ENCODE results near the gene TMEM132A. TPM values are rescaled to one million over a fixed set of nuclear protein-coding genes. Genes with fewer than 3 reads are reported as not detected.

The TMEM132A gene
- polyA plus RNA-seq, 2 of the 4 experiments (the other 2 are of a cell fraction): 18.1 to 88.0 TPM

DNA sequence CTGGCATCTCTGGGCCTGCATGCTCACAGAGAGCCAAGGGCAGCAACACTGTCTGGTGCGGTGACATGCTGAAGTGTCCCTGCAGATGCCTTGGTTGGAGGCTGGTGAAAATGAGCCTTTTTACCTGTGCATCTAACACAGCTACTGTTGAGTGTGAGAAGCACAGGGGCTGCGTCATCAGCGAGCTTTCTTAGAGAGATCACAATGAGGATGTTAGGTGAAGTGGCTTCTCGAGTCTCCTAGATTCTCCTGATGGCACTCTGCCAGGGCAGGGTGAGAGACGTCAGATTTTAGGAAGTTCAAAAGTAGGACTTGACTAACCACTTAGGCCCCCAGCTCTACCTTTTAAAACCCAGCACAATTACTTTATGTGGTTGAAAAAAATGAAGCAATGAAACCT is 31.3 kb downstream of the TMEM132A start:
- no peaks in the 10 kb centered on the region for H3K4me1 ChIP-seq
- FAIRE-seq (no peak), ATAC-seq (no peak), DNase-seq (ENCODE audit: low read depth in 1 of 2, low spot score in 1 of 2) (no peak)
- 38% methylated on average over 5 of the region's 5 CpGs for WGBS (ENCODE audit: missing lambda C conversion rate)
- ChIA-PET CTCF (interaction anchor here (1.5 to 2.2 kb wide), 3 partner anchors 9 to 40 kb away, joined by 3 to 5 read pairs (median 5); no protein-coding TSS in a partner anchor), POLR2A (no interaction called here)
- TF ChIP-seq RAD21 (conservative IDR thresholded peaks at IDR 0.05 in 1 of 2, IDR thresholded peaks at IDR 0.05 in 1 of 2) (no peak), RFX5 (IDR thresholded peaks at IDR 0.05) (no peak), FOSL2 (IDR thresholded peaks at IDR 0.05) (no peak), FOSL2 (CRISPR knock-in tag; IDR thresholded peaks at IDR 0.05) (no peak), FOXS1 (CRISPR knock-in tag; IDR thresholded peaks at IDR 0.05) (no peak), ZFP36 (IDR thresholded peaks at IDR 0.05; ENCODE audit: borderline replicate concordance, partially characterized antibody) (no peak), ZSCAN20 (CRISPR knock-in tag; IDR thresholded peaks at IDR 0.05) (no peak)
- TF ChIP-seq, protein P1, sequence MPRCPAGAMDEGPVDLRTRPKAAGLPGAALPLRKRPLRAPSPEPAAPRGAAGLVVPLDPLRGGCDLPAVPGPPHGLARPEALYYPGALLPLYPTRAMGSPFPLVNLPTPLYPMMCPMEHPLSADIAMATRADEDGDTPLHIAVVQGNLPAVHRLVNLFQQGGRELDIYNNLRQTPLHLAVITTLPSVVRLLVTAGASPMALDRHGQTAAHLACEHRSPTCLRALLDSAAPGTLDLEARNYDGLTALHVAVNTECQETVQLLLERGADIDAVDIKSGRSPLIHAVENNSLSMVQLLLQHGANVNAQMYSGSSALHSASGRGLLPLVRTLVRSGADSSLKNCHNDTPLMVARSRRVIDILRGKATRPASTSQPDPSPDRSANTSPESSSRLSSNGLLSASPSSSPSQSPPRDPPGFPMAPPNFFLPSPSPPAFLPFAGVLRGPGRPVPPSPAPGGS (IDR thresholded peaks at IDR 0.05): no peak
- TF ChIP-seq, protein P2, sequence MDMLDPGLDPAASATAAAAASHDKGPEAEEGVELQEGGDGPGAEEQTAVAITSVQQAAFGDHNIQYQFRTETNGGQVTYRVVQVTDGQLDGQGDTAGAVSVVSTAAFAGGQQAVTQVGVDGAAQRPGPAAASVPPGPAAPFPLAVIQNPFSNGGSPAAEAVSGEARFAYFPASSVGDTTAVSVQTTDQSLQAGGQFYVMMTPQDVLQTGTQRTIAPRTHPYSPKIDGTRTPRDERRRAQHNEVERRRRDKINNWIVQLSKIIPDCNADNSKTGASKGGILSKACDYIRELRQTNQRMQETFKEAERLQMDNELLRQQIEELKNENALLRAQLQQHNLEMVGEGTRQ (IDR thresholded peaks at IDR 0.05): no peak
- no peaks in the 10 kb centered on the region for H3K9me3 ChIP-seq
- H3K4me2 ChIP-seq: no peak overlapping the region
- no peak overlapping the region for H3K27ac ChIP-seq
- no peak overlapping the region for H3K4me3 ChIP-seq

DNA sequence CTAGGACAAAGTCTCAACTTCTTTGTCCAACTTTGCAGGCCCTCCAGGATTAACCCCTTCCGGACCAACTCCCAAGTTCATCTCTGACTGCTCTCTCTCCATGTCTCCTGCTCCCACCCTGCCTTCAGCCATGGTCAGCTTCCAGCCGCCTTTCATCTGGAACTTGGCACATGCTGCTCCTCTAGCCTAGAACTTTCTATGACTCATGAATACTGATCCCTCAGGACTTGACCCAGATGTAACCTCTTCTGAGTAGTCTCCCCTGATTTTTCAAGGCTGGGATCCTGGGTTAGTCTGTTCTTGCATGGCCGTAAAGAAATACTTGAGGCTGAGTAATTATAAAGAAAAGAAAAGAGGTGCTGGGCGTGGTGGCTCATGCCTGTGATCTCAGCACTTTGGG is 32.9 kb downstream of the TMEM132A start:
- WGBS (ENCODE audit: missing lambda C conversion rate): 59% methylated on average over 4 of the region's 4 CpGs
- no peak for DNase-seq (ENCODE audit: low read depth in 1 of 2, low spot score in 1 of 2)
- POLR2A ChIA-PET: no interaction called here

DNA sequence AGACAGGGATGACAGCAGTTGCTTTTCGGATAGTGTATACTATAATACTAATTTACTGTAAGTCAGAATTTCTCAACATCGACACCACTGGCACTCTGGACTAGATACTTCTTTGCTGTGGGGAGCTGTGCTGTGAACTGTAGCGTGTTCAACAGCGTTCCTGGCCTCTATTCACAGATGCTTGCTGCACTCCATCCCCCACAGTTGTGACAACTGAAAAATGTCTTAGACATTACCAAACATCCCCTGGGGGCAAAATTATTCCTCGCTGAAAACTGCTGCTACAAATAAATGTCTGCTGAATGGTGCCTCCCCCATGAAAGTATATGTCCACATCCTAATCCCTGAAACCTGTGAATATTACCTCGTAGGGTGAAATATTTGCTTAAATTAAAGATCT is 35.2 kb downstream of the TMEM132A start:
- no peak overlapping the region for H3K4me3 ChIP-seq
- ChIA-PET CTCF (no interaction called here), POLR2A (no interaction called here)
- ATAC-seq (no peak), DNase-seq (ENCODE audit: low read depth in 1 of 2, low spot score in 1 of 2) (no peak), FAIRE-seq (no peak)
- no peaks in the 10 kb centered on the region for H3K9me3 ChIP-seq
- TF ChIP-seq, protein P3, sequence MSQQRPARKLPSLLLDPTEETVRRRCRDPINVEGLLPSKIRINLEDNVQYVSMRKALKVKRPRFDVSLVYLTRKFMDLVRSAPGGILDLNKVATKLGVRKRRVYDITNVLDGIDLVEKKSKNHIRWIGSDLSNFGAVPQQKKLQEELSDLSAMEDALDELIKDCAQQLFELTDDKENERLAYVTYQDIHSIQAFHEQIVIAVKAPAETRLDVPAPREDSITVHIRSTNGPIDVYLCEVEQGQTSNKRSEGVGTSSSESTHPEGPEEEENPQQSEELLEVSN (IDR thresholded peaks at IDR 0.05; ENCODE audit: borderline replicate concordance, low read depth): no peak
- no peak for TF ChIP-seq ZFP36 (IDR thresholded peaks at IDR 0.05; ENCODE audit: borderline replicate concordance, partially characterized antibody)
- TF ChIP-seq RNF2 (IDR thresholded peaks at IDR 0.05; ENCODE audit: borderline replicate concordance, low read depth): no peak
- TF ChIP-seq CBX2 (IDR thresholded peaks at IDR 0.05; ENCODE audit: borderline replicate concordance, low read depth): no peak
- TF ChIP-seq EHMT2 (IDR thresholded peaks at IDR 0.05; ENCODE audit: low read depth): no peak
- TF ChIP-seq, protein P2 (IDR thresholded peaks at IDR 0.05): no peak
- TF ChIP-seq KDM1A (IDR thresholded peaks at IDR 0.05; ENCODE audit: low read depth): no peak
- no peak for TF ChIP-seq HOXB5 (CRISPR knock-in tag; IDR thresholded peaks at IDR 0.05)
- TF ChIP-seq, protein P1 (IDR thresholded peaks at IDR 0.05): no peak
- TF ChIP-seq, protein P4, sequence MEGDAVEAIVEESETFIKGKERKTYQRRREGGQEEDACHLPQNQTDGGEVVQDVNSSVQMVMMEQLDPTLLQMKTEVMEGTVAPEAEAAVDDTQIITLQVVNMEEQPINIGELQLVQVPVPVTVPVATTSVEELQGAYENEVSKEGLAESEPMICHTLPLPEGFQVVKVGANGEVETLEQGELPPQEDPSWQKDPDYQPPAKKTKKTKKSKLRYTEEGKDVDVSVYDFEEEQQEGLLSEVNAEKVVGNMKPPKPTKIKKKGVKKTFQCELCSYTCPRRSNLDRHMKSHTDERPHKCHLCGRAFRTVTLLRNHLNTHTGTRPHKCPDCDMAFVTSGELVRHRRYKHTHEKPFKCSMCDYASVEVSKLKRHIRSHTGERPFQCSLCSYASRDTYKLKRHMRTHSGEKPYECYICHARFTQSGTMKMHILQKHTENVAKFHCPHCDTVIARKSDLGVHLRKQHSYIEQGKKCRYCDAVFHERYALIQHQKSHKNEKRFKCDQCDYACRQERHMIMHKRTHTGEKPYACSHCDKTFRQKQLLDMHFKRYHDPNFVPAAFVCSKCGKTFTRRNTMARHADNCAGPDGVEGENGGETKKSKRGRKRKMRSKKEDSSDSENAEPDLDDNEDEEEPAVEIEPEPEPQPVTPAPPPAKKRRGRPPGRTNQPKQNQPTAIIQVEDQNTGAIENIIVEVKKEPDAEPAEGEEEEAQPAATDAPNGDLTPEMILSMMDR (IDR thresholded peaks at IDR 0.05): no peak
- no peak for TF ChIP-seq CHD4 (IDR thresholded peaks at IDR 0.05; ENCODE audit: borderline replicate concordance)
- no peak for TF ChIP-seq ZC3H11A (IDR thresholded peaks at IDR 0.05)
- TF ChIP-seq FOSL2 (IDR thresholded peaks at IDR 0.05): no peak
- TF ChIP-seq FOSL2 (CRISPR knock-in tag; IDR thresholded peaks at IDR 0.05): no peak
- no peak for TF ChIP-seq FOXS1 (CRISPR knock-in tag; IDR thresholded peaks at IDR 0.05)
- no peak for TF ChIP-seq HDAC2 (IDR thresholded peaks at IDR 0.05)
- TF ChIP-seq, protein P5, sequence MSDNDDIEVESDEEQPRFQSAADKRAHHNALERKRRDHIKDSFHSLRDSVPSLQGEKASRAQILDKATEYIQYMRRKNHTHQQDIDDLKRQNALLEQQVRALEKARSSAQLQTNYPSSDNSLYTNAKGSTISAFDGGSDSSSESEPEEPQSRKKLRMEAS (IDR thresholded peaks at IDR 0.05): no peak
- no peak for TF ChIP-seq RAD21 (conservative IDR thresholded peaks at IDR 0.05 in 1 of 2, IDR thresholded peaks at IDR 0.05 in 1 of 2)
- TF ChIP-seq, protein P6, sequence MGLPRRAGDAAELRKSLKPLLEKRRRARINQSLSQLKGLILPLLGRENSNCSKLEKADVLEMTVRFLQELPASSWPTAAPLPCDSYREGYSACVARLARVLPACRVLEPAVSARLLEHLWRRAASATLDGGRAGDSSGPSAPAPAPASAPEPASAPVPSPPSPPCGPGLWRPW (IDR thresholded peaks at IDR 0.05): no peak
- TF ChIP-seq SREBF2 (IDR thresholded peaks at IDR 0.05): no peak
- 29% methylated on average over 6 of the region's 6 CpGs for WGBS (ENCODE audit: missing lambda C conversion rate)
- no peaks in the 10 kb centered on the region for H3K4me1 ChIP-seq
- H3K27ac ChIP-seq: no peak overlapping the region
- H3K4me2 ChIP-seq: no peak overlapping the region

More for the DNA sequence above, 32.9 kb downstream of the TMEM132A start:
- no peak for ATAC-seq
- no peak for FAIRE-seq
- Histone ChIP-seq H3K27ac (no peak overlapping the region), H3K9me3 (no peaks in the 10 kb centered on the region), H3K4me1 (no peaks in the 10 kb centered on the region), H3K4me2 (no peak overlapping the region), H3K4me3 (no peak overlapping the region)
- CTCF ChIA-PET: no interaction called here
- TF ChIP-seq HOXA7 (CRISPR knock-in tag; IDR thresholded peaks at IDR 0.05): no peak
- TF ChIP-seq, protein P3 (IDR thresholded peaks at IDR 0.05; ENCODE audit: borderline replicate concordance, low read depth): no peak

Measured in A549 (cell line).